Chondrocyte (in vitro differentiated cells): ENCODE results near the gene PCYT2. TPM values are rescaled to one million over a fixed set of nuclear protein-coding genes. Genes with fewer than 3 reads are reported as not detected.

ENCODE experiments used
- DNase-seq: peaks from one replicate; pipeline ENCODE4 v3.0.0; 2021; ENCODE audit warnings: mixed read lengths, low spot score
- H3K27ac Mint-ChIP-seq: one replicate; pipeline ENCODE4 v1.8.0; 2021; ENCODE audit warnings: mild to moderate bottlenecking, moderate library complexity, mixed read lengths; ENCODE audit not compliant: unreplicated experiment
- H3K27me3 Mint-ChIP-seq: 2 replicates; pipeline ENCODE4 v1.8.0; 2021; ENCODE audit warnings: low read depth, mixed read lengths
- H3K36me3 Mint-ChIP-seq: 2 replicates; pipeline ENCODE4 v1.8.0; 2021; ENCODE audit warnings: low read depth, mixed read lengths
- H3K4me1 Mint-ChIP-seq: 2 replicates; pipeline ENCODE4 v1.8.0; 2021; ENCODE audit warnings: low read depth, mild to moderate bottlenecking, mixed read lengths
- H3K4me3 Mint-ChIP-seq: one replicate; pipeline ENCODE4 v1.8.0; 2021; ENCODE audit warnings: mild to moderate bottlenecking, moderate library complexity, mixed read lengths; ENCODE audit not compliant: unreplicated experiment
- H3K9me3 Mint-ChIP-seq: 2 replicates; pipeline ENCODE4 v1.8.0; 2021; ENCODE audit warnings: low read depth, mixed read lengths
- CTCF ChIP-seq: fragments of 200-600 bp; sonication (generic); IDR thresholded peaks from 2 replicates; pipeline ENCODE4 v1.5.0; 2021; ENCODE audit warnings: antibody characterized with exemption, mild to moderate bottlenecking, moderate library complexity
- total RNA-seq: library from RNA; stranded (reverse); gene quantifications from 3 replicates; pipeline ENCODE4 v1.2.1, GENCODE V29; 2021

PCYT2 gene
- total RNA-seq, 1 donor from 2014 or later: 28.8 TPM

- DNase-seq: no peak
- Mint-ChIP-seq H3K9me3 (no peaks in the 10 kb centered on the region), H3K36me3 (peaks cover 9% of the 10 kb centered on the region), H3K27ac (no peak overlapping the region), H3K4me1 (peaks cover 10% of the 10 kb centered on the region), H3K27me3 (no peaks in the 10 kb centered on the region), H3K4me3 (no peak overlapping the region)
- TF ChIP-seq CTCF: no peak
Measured at GRCh38 chr17:81908793-81909192, 2.4 kb downstream of the PCYT2 start.

- no peaks in the 10 kb centered on the region for H3K9me3 Mint-ChIP-seq
- H3K27me3 Mint-ChIP-seq: no peaks in the 10 kb centered on the region
- TF ChIP-seq CTCF: peak; percentile 20
- no peak overlapping the region for H3K4me3 Mint-ChIP-seq
- no peak overlapping the region for H3K27ac Mint-ChIP-seq
- peaks cover 10% of the 10 kb centered on the region for H3K4me1 Mint-ChIP-seq
- no peak for DNase-seq
- peaks cover 4% of the 10 kb centered on the region for H3K36me3 Mint-ChIP-seq
Measured at GRCh38 chr17:81907219-81908145, 3.7 kb downstream of the PCYT2 start.

GRCh38 chr17:81906476-81907218 lies 4.6 kb downstream of the PCYT2 start:
- Mint-ChIP-seq H3K4me1 (peaks cover 10% of the 10 kb centered on the region), H3K27me3 (no peaks in the 10 kb centered on the region), H3K27ac (no peak overlapping the region), H3K36me3 (peaks cover 4% of the 10 kb centered on the region), H3K4me3 (no peak overlapping the region), H3K9me3 (no peaks in the 10 kb centered on the region)
- no peak for DNase-seq
- peak; percentile 12 for TF ChIP-seq CTCF

- H3K9me3 Mint-ChIP-seq: no peaks in the 10 kb centered on the region
- no peaks in the 10 kb centered on the region for H3K27me3 Mint-ChIP-seq
- no peak for TF ChIP-seq CTCF
- H3K27ac Mint-ChIP-seq: no peak overlapping the region
- H3K4me3 Mint-ChIP-seq: no peak overlapping the region
- no peak for DNase-seq
- peaks cover 4% of the 10 kb centered on the region for H3K36me3 Mint-ChIP-seq
- peaks cover 13% of the 10 kb centered on the region for H3K4me1 Mint-ChIP-seq
Measured at GRCh38 chr17:81905993-81906392, 5.2 kb downstream of the PCYT2 start.

GRCh38 chr17:81905424-81905875 lies 5.7 kb downstream of the PCYT2 start:
- no peaks in the 10 kb centered on the region for H3K27me3 Mint-ChIP-seq
- no peak for TF ChIP-seq CTCF
- H3K9me3 Mint-ChIP-seq: no peaks in the 10 kb centered on the region
- H3K4me3 Mint-ChIP-seq: no peak overlapping the region
- H3K4me1 Mint-ChIP-seq: peaks cover 13% of the 10 kb centered on the region
- DNase-seq: no peak
- no peak overlapping the region for H3K27ac Mint-ChIP-seq
- peaks cover 4% of the 10 kb centered on the region for H3K36me3 Mint-ChIP-seq
